Activated T-cell treated with anti-CD3 and anti-CD28 coated beads for 1 hour (primary cell): ENCODE measurements around the gene KIF11.
A peak's percentile ranks its signal among the peaks of the same experiment; 100 is the strongest.
"Not testable (repeated sequence)": the region's sequence is repeated elsewhere in the genome, so short reads cannot be mapped to it uniquely, and the experiment has no call there.

Experiments used
- DNase-seq: peaks from one replicate; pipeline ENCODE4 v3.0.0-alpha.2; 2020; ENCODE audit warnings: low read depth

KIF11 gene

GRCh38 chr10:92591550-92592022 is 1.3 kb upstream of the KIF11 start:
- peak; percentile 82 for DNase-seq

DNA sequence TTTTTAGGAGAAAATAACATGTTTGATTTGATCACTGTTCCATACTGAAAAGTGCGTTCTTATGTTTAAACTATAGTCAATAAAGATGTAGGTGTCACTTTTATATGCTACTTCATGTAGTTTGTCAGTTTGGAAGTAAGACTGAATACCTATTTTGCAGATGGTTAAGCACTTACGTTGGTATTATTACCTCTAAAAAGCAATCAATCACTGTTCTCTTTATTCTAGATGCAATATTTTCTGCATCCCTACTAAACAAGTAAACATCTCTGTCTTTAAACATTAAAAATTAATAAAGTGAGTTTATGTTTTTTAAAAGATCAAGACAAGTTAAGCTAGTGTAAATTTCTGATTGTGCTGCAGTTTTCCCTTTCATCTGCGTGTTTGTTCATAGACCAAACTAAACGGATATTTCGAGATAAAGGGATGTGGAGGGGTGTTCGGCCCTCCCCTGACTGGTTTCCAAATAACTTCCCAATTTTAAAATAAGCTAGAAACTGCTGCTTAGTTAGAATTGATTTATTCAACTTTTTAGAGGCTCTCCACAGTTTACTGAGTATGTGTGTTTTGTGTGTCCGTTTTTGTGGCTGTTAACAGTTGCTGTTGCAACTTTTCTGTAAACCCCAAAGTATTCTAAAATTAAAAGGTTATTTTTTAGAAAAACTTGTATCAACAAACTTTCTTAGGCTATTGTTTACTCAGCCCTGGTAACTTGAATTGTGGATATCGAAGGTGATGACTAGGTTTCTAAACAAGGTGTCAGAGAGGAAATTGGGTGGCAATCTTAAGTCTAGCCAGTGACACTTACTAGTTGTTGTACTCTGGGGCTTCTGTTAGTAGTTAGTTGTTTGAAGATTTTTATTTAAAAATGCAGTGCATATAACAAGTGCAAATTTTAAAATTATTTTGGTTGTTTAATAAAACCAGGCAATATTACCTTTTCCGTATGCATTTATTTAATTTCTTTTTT is 974 bp downstream of the KIF11 start:
- no peak for DNase-seq

DNA sequence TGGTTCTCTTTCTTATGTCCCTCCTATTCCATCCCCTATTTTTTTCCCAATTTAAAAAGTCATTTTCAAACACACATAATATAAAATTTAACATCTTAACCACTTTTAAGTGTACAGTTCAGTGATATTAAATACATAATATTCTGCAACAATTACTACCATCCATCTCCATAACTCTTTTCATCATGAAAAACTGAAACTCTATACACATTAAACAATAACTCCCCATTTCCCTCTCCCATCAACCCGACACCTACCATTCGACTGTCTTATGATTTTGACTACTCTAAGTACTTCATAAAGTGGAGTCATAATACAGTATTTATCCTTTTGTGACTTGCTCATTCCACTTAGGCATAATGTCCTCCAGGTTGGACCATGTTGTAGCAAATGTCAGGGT is 2.6 kb downstream of the KIF11 start:
- no peak for DNase-seq

GRCh38 chr10:92598321-92598720 is 5.4 kb downstream of the KIF11 start:
- no peak for DNase-seq

- no peak for DNase-seq
Measured at GRCh38 chr10:92604841-92605240, 11.9 kb downstream of the KIF11 start.

GRCh38 chr10:92615515-92615914 is 22.6 kb downstream of the KIF11 start:
- no peak for DNase-seq

DNA sequence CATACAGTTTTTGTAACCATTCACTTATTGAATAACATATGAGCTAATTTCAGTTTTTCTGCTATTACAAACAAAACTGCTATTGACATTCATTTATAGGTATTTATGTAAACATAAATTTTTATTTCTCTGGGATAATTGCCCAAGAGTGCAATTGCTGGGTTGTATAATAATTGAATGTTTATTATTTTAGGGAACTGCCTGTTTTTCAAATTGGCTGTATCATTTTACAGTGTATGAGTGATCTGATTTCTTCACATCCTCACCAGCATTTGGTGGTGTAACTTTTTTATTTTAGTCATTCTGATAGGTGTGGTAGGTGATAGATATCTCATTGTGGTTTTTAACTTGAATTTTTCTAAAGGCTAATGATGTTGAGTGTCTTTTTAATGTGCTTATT is 26.4 kb downstream of the KIF11 start:
- no peak for DNase-seq

GRCh38 chr10:92627845-92628480 is 35.0 kb downstream of the KIF11 start:
- DNase-seq = no peak

DNA sequence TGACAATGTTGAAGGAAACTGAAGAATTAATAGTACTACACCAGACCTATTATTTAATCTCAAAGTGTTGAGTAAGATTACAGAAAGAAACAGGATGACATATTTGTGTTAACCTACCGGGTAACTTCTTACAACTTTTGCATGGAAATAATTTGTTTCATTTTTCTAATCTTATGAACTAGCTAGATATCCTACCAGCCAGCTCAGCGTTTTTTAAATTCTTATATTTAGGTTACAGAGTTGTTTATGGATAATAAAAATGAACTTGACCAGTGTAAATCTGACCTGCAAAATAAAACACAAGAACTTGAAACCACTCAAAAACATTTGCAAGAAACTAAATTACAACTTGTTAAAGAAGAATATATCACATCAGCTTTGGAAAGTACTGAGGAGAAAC is 37.0 kb downstream of the KIF11 start:
- DNase-seq = no peak

DNA sequence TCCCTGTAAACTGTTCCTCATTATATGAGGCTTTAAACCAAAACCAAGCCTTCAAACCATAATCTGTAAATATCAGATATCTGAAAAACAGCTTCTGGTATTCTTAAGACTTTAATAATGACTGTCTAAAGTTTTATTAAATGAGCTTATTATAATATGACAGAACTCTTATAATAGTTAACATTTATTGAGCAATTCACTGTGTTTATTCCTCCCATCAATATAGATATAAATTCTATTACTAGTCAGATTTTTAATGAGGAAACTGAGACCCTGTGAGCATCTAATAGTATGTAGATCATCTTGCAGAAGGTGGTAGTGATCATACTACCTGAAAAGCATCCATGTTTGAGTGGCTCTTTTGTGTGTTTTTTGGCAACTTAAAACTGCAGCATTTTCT is 45.1 kb downstream of the KIF11 start:
- DNase-seq = no peak

DNA sequence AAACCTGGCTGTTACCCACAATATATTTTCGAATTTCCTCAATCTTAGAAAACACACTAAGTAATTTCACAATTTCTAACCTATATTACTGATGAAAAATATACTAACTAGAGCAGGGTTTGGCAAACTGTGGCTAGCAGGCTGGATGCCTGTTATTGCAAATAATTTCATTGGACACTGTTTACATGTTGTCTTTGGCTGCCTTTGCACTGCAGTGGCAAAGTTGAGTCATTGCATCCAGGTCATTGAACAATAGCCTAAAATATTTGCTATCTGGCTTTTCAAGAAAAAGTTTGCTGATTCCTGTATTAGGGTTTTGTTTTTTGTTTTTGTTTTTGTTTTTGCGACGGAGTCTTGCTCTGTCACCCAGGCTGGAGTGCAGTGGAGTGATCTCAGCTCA is 47.2 kb downstream of the KIF11 start:
- no peak for DNase-seq

DNA sequence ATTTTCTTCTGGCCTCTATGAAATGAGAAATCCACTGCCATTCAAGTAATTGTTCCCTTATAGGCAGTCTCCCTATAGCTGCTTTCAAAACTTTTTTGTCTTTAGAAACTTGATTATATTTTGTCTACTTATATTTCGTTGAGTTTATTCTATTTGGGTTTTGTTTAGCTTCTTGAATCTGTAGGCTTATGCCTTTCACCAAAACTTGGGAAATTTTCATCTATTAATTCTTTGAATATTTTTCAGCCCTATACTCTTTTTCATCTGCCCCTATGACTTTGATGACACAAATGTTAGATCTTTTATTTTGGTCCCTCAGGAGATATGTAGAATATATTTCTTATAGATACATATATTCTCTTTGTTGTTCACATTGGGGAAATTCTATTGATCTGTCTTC is 48.6 kb downstream of the KIF11 start:
- no peak for DNase-seq

GRCh38 chr10:92644921-92645320 is 52.0 kb downstream of the KIF11 start:
- DNase-seq = no peak

- not testable (repeated sequence) for DNase-seq
Measured at GRCh38 chr10:92650864-92651263, 57.9 kb downstream of the KIF11 start.

GRCh38 chr10:92655426-92655825 is 62.5 kb downstream of the KIF11 start:
- no peak for DNase-seq

DNA sequence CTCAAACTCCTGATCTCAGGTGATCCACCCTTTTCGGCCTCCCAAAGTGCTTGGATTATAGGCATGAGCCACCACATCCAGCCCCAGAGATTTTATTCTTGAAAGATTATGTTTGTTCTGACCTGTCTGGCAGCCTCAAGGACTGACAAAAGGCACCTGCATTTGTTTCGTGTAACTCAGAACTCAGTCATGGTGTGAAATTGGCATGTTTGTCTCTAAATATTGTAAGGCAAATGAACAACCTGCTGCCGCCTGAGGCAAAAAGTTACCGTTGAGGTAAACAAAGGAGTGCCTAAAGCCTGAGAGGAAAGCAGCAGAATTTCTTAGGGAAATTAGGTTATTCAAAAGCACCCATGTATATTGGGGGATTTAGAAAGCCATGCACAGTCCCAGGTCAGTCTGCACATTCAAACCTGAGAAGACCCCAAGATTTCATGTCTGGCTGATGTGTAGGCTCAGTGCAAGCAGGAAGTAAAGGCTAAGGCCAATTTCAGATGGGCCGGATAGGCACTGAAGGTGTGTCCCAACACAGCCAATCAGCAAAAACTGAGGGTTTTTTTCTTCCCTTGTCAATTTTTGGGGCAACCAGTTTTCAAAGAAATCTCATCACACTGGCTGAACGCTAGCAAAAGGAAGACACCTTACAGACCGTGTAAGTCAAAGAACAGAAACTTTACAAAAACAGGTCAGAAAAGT is 63.5 kb downstream of the KIF11 start:
- no peak for DNase-seq

- DNase-seq = no peak
Measured at GRCh38 chr10:92657024-92657423, 64.1 kb downstream of the KIF11 start.

DNA sequence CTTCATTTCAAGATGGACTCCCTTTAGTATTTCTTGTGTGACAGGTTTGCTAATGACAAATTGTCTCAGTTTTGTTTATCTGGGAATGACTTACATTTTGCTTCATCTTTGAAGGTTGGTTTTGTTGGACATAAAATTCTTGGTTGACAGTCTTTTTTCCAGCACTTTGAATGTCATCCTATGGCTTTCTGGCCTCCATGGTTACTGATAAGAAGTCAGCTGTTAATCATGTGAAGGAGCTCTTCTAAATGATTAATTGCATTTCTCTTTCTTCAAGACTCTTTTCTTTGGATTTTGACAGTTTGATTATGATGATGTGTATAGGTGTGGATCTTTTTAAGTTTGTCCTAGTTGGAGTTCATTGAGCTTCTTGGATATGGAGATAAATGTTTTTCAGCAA is 69.9 kb downstream of the KIF11 start:
- no peak for DNase-seq

- no peak for DNase-seq
Measured at GRCh38 chr10:92664322-92664721, 71.4 kb downstream of the KIF11 start.

DNA sequence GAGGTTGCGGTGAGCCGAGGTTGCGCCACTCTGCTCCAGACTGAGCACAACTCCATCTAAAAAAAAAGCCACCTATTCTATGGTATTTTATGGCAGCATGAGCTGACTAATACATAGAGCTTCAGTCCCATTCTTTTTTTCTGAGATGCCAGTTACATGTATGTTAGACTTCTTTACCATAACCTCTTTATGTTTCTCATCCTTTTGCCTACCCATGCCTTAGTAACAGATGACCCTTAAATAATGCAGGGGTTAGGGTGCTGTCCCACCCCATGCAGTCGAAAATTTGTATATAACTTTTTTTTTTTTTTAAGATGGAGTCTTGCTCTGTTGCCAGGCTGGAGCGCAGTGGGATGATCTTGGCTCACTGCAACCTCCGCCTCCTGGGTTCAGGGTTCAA is 74.1 kb downstream of the KIF11 start:
- no peak for DNase-seq

DNA sequence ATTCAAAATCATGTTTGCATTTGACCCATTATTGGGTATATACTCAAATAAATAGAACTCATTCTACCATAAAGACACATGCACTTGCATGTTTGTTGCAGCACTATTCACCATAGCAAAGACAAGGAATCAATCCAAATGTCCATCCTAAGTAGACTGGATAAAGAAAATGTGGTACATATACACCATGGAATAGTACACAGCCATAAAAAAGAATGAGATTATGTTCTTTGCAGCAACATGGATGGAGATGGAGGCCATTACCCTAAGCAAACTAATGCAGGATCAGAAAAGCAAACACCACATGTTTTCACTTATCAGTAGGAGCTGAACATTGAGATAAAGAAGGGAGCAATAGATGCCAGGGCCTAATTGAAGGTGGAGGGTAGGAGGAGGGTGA is 84.8 kb downstream of the KIF11 start:
- no peak for DNase-seq

DNA sequence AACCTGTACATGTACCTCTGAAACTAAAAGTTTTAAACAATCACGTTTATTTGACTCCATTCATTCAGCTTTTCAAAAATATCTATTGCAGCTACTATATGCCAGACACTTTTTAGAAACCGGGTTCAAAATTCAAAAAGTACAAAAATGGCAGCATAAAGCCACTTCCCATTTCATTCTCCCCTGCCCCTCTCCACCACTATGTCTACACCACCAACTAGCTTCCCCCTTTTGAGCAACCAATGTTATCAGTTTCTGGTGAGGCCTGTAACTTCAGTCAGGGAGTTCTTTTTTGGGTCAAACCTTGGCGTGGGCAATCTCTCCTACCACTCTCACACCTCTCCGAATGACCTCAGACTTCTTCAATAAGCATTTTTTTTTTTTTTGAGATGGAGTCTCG is 85.3 kb downstream of the KIF11 start:
- DNase-seq = no peak

DNA sequence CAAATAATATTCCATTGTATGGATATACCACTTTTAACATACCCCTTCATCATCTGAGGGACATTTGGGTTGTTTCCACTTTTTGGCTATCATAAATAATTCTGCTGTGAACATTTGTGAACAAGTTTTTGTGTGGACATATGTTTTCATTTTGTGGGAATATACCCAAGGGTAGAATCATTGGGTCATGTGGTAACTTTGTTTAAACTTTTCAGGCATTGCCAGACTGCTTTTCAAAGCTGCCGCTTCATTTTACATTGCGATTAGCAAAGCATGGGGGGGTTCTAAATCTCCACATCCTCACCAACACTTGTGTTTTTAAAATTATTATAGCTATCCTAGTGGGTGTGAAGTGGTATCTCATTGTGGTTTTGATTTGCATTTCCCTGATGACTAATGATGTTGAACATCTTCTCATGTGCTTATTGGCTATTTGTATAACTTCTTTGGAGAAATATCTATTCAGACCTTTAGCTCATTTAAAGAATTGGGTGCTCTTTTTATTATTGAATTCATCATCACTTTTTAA is 88.4 kb downstream of the KIF11 start:
- no peak for DNase-seq
